Activated T-helper 2 cell treated with anti-CD3 and anti-CD28 coated beads, Interferon-gamma antibody, Interleukin-2, Interleukin-4, amounts not matched to agents 10 μg/mL and 5 μg/mL and 100 μg/mL, durations not matched to agents 14 hours and 24 hours and 36 hours (primary cell): ENCODE results near the gene SERPINA9. TPM values are rescaled to one million over a fixed set of nuclear protein-coding genes. Genes with fewer than 3 reads are reported as not detected.

Experiments used
- DNase-seq: peaks from one replicate; pipeline ENCODE4 v3.0.0; 2021; ENCODE audit warnings: low spot score
- H3K27ac Mint-ChIP-seq: one replicate; pipeline ENCODE4 v1.8.0; 2021; ENCODE audit warnings: mixed read lengths
- H3K27me3 Mint-ChIP-seq: one replicate; pipeline ENCODE4 v1.8.0; 2021; ENCODE audit warnings: low read depth, mixed read lengths
- H3K36me3 Mint-ChIP-seq: one replicate; pipeline ENCODE4 v1.8.0; 2021; ENCODE audit warnings: low read depth, mixed read lengths
- H3K4me1 Mint-ChIP-seq: one replicate; pipeline ENCODE4 v1.8.0; 2021; ENCODE audit warnings: low read depth, mixed read lengths
- H3K4me3 Mint-ChIP-seq: one replicate; pipeline ENCODE4 v1.8.0; 2021; ENCODE audit warnings: low read depth, mild to moderate bottlenecking, moderate library complexity, mixed read lengths
- H3K9me3 Mint-ChIP-seq: one replicate; pipeline ENCODE4 v1.8.0; 2021; ENCODE audit warnings: mixed read lengths
- intact Hi-C: fragments of 100-400 bp; cut with micrococcal nuclease; formaldehyde crosslinking; loops from one replicate; pipeline ENCODE4 v1.15.1; 2023
- total RNA-seq: library from RNA; stranded (reverse); gene quantifications from 2 replicates; pipeline ENCODE4 v1.2.3, GENCODE V29; 2022

The SERPINA9 gene
- total RNA-seq, 1 donor from 2014 or later = not detected

DNA sequence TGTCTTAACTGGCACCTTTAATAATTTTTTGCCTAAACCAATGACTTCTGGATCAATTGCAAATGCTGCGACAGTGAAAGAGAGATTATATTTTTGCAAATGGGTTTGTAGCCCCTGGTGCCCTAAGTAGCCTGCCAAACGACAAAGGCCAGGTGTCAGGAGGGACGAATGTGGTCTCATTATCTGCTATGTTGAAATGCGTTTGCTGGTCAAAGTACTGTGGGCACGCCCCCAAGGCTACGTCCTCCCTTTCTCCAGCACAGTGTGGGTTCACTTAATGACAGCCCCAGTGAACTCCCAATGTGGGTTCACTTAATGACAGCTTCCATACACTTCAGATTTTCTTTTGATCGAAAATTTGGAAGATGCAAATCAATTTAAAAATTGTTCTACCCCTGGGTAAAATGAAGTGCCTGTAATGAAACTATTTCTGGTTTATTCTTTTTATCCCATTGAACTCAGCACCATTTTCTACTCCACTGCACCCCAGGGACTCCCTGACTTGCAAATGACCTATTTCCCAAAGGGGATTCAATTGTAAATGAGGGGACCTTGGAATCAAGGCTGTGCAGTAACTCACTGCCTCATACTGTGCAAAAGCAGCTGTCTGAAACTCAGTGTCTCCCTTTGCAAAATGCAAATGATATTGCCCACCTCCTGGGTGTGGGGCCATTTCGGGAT lies 24.8 kb downstream of the SERPINA9 start:
- intact Hi-C loops = no loop called here
- DNase-seq = no peak
- no peaks in the 10 kb centered on the region for H3K9me3 Mint-ChIP-seq
- no peaks in the 10 kb centered on the region for H3K36me3 Mint-ChIP-seq
- H3K27me3 Mint-ChIP-seq = peaks cover 16% of the 10 kb centered on the region
- H3K4me3 Mint-ChIP-seq = no peak overlapping the region
- no peak overlapping the region for H3K27ac Mint-ChIP-seq
- no peaks in the 10 kb centered on the region for H3K4me1 Mint-ChIP-seq

DNA sequence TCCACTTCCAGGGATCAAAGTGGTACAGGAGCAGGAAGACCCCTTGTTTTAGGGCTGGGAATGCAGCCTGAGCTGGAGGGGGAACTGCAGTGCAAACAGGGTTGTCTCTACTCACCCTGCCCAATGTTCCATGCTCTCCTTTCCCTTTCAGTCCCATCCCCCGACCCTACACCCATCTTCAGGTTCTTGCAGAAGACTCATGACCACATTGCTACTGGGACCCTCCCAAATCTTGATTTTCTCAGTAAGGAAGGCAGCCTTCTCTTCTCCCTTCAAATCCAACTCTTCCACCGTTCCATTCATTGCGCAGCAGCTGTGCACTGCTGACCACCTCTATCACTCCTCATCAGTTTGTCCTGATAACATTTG lies 25.3 kb downstream of the SERPINA9 start:
- no peak overlapping the region for H3K4me3 Mint-ChIP-seq
- H3K9me3 Mint-ChIP-seq = no peaks in the 10 kb centered on the region
- H3K27ac Mint-ChIP-seq = no peak overlapping the region
- intact Hi-C loops = no loop called here
- H3K36me3 Mint-ChIP-seq = no peaks in the 10 kb centered on the region
- H3K27me3 Mint-ChIP-seq = peaks cover 16% of the 10 kb centered on the region
- no peak for DNase-seq
- no peaks in the 10 kb centered on the region for H3K4me1 Mint-ChIP-seq

DNA sequence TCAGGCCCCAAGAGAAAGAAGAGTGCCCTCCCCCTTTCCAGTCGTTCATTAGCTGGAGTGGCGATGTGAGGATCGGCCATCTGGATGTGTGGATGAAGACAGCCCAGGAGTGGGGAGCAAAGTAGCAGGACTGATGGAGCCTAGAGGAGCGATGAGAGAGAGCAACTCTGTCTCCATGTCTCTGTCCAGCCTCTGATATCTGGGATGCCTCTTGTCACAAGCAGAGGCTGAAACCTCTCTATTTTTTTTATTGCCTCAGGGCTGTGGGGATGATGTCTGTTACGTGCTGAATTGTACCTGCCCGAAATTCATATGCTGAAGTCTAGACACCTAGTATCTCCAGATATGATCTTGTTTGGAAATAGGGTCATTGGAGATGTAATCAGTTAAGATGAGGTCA lies 26.1 kb downstream of the SERPINA9 start:
- intact Hi-C loops = no loop called here
- Mint-ChIP-seq H3K4me1 (no peaks in the 10 kb centered on the region), H3K36me3 (no peaks in the 10 kb centered on the region), H3K27me3 (peaks cover 16% of the 10 kb centered on the region), H3K27ac (no peak overlapping the region), H3K9me3 (no peaks in the 10 kb centered on the region), H3K4me3 (no peak overlapping the region)
- no peak for DNase-seq

DNA sequence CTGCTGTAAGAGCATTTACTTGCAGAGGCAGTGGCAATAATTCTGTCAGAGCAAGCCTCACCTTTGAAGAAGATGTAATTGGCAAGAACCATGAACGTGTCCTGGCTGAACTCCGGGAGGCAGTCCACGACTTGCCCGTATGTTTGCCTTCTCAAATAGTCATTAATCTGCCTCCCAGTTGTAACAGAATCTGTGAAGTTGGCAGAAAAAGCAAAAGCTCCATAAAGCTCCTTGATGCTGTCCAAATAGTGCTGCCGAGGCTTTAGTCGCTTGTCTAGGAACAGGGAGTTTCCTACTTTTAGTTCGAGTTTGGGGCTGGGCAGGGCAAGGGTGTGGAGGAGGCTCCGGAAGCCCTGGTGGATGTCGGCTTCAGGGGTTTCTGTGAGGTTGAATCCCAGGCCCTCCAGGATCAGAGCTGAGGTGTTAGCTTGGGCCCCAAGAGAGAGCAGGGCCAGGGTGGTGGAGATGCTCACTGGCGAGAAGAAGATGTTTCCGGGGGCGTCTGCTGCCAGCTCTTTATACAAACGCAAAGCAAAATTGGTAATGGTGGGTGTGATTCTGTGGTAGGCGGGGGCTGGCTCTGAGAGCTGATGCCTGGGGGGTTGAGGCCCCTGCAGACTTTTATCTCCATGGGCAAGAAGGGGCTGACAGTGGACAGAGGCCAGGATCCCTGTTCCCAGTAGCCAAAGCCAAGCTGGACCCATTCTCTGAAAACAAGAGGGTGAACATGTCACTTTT lies 27.8 kb downstream of the SERPINA9 start:
- no peak overlapping the region for H3K4me3 Mint-ChIP-seq
- H3K9me3 Mint-ChIP-seq = no peaks in the 10 kb centered on the region
- H3K4me1 Mint-ChIP-seq = no peaks in the 10 kb centered on the region
- DNase-seq = no peak
- no peaks in the 10 kb centered on the region for H3K36me3 Mint-ChIP-seq
- no peak overlapping the region for H3K27ac Mint-ChIP-seq
- intact Hi-C loops = no loop called here
- peaks cover 13% of the 10 kb centered on the region for H3K27me3 Mint-ChIP-seq

DNA sequence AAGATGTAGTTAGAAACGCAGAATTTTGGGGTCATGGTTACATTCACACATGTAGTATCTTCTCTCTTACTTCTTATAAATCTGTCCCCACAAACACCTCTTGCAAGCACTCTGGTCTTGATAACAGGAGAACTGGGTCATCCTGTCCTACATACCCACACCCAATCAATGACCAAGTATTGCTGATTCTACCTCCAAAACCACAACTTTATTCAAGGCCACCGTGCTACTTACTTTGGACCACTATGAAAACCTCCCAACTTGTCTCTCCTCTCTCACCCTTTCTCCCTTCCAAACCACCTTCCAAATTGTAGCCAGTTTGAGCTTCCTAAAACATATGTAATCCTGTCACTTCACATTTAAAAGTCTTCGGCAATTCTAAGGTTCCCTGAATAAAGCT lies 28.8 kb downstream of the SERPINA9 start:
- intact Hi-C loops = no loop called here
- no peaks in the 10 kb centered on the region for H3K4me1 Mint-ChIP-seq
- H3K36me3 Mint-ChIP-seq = no peaks in the 10 kb centered on the region
- peaks cover 7% of the 10 kb centered on the region for H3K27me3 Mint-ChIP-seq
- H3K27ac Mint-ChIP-seq = no peak overlapping the region
- no peak for DNase-seq
- H3K4me3 Mint-ChIP-seq = no peak overlapping the region
- H3K9me3 Mint-ChIP-seq = no peaks in the 10 kb centered on the region

DNA sequence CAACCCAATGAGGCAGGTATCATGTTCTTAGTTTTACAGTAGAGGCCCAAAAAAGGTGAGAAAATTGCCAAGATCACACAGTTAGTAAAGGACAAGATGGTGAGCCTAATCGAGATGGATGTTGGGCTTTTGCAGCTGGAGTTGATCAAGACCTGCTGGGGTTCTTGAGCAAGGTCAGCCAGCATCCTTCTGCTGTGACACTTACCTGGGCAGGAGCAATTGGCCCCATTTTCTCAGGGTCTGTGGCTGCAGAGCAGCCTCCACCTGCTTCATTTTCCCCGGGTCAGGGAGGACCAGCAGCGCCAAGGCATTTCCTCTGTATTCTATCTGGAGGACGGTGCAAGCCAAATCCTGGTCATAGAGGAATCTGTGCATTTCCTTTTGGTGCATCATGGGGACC lies 29.9 kb downstream of the SERPINA9 start:
- Mint-ChIP-seq H3K27ac (no peak overlapping the region), H3K9me3 (no peaks in the 10 kb centered on the region), H3K4me3 (no peak overlapping the region), H3K36me3 (no peaks in the 10 kb centered on the region), H3K4me1 (no peaks in the 10 kb centered on the region), H3K27me3 (peaks cover 7% of the 10 kb centered on the region)
- DNase-seq = no peak
- intact Hi-C loops = no loop called here

DNA sequence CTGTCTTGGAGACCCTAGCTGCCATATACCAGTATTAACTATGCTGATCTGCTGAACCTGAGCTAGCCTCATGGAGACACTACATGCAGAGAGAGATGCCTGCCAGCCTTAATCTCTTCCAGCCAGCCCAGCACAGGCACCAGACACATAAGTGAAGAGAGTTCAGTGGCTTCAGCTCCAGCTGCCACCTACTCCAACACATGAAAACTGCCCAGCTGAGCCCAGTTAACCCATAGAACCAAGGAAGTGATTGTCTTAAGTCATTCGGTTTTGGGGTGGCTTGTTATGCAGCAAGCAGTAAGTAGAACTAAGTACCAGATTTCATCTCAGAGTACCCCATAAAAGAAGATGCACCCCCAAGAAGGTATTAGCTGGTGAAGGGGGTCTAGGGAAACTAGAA lies 31.0 kb downstream of the SERPINA9 start:
- no peaks in the 10 kb centered on the region for H3K4me1 Mint-ChIP-seq
- DNase-seq = no peak
- no peaks in the 10 kb centered on the region for H3K9me3 Mint-ChIP-seq
- intact Hi-C loops = no loop called here
- no peaks in the 10 kb centered on the region for H3K36me3 Mint-ChIP-seq
- H3K4me3 Mint-ChIP-seq = no peak overlapping the region
- H3K27ac Mint-ChIP-seq = no peak overlapping the region
- peaks cover 3% of the 10 kb centered on the region for H3K27me3 Mint-ChIP-seq

DNA sequence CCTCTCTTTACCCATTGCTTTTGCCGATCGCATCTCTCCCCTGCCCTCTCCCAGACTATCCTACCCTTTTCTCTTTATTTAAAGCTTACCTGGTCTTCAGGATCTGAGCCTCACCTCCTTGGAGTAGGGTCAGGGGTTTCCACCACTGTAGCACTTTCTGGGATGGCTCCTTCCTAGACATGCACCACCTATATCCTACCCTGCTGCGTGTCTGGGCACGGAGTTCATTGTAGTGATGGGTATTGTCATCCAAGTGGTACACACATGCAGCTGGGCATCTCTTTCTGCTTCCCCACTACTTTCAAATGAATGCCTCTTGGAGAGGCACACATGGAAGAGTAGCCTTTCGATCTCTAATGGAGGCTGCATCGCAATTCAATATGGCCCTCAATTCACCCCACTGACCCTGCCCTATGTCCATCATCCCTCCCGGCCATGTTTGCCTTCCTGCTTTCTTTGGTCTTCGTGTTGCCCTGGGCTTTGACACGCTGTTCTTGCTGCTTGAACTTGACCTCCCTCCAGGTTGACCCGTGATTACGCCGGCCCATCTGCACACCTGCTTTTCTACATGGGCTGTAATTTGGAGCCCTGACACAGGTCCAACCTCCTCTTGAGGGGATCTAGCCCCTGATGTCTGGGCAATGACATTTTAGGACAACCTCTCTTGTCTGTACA lies 34.3 kb downstream of the SERPINA9 start:
- intact Hi-C loops = no loop called here
- Mint-ChIP-seq H3K4me3 (no peak overlapping the region), H3K27me3 (peaks cover 5% of the 10 kb centered on the region)

DNA sequence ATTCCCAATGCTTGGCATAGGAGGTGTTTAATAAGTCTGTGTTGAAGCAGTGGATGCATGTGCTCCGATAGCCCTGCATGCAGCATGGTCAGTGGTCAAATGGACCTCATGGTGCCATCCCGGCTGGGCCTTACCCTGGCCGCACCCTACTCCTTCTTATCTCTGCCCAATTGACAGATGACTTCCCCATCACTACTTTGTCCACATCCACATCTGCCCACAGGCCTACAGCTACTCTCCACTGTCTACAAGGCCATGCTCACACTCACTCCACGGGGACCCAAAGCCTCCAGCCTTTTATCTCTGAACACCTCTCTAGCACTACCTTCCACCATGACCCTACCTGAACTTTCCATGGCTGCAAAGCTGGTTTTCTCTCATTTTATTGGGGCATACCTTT lies 34.9 kb downstream of the SERPINA9 start:
- H3K4me1 Mint-ChIP-seq = no peaks in the 10 kb centered on the region
- DNase-seq = no peak
- no peaks in the 10 kb centered on the region for H3K9me3 Mint-ChIP-seq
- H3K4me3 Mint-ChIP-seq = no peak overlapping the region
- no peak overlapping the region for H3K27ac Mint-ChIP-seq
- H3K27me3 Mint-ChIP-seq = peaks cover 5% of the 10 kb centered on the region
- intact Hi-C loops = no loop called here
- H3K36me3 Mint-ChIP-seq = no peaks in the 10 kb centered on the region

More for the DNA sequence above, 34.3 kb downstream of the SERPINA9 start:
- H3K36me3 Mint-ChIP-seq = no peaks in the 10 kb centered on the region
- H3K27ac Mint-ChIP-seq = no peak overlapping the region
- no peaks in the 10 kb centered on the region for H3K9me3 Mint-ChIP-seq
- H3K4me1 Mint-ChIP-seq = no peaks in the 10 kb centered on the region
- DNase-seq = no peak

DNA sequence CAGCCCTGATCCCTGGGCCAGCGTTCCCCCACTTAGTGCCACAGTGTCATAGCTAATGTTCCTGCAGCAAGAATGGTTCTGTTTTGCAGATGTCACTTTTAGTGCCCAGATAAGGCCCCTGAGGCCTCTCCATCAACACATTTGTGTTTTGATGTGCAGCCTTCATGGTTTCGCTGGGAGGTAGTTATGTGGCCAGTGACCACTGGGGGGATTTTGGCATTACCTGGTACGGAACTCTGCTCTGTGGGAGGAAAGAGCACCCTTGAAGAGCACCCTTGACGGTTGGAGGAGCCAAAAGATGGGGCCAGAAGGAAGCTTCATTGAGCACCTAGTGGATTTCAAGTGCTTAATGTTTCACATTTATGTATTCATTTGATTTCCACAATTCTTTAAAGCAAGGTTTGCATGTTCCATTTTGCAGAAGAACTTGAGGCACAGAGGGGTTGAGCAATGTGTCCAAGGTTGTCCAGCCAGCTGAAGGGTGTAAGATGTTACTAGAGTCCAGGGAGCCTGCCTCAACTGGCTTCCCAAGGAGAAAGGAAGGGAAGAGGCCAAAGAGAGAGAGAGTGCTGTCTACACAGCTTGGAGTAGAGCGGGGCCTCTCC lies 36.4 kb downstream of the SERPINA9 start:
- H3K27ac Mint-ChIP-seq = no peak overlapping the region
- H3K9me3 Mint-ChIP-seq = no peaks in the 10 kb centered on the region
- H3K4me1 Mint-ChIP-seq = no peaks in the 10 kb centered on the region
- H3K27me3 Mint-ChIP-seq = peaks cover 2% of the 10 kb centered on the region
- no peak overlapping the region for H3K4me3 Mint-ChIP-seq
- no peak for DNase-seq
- intact Hi-C loops = no loop called here
- H3K36me3 Mint-ChIP-seq = no peaks in the 10 kb centered on the region

DNA sequence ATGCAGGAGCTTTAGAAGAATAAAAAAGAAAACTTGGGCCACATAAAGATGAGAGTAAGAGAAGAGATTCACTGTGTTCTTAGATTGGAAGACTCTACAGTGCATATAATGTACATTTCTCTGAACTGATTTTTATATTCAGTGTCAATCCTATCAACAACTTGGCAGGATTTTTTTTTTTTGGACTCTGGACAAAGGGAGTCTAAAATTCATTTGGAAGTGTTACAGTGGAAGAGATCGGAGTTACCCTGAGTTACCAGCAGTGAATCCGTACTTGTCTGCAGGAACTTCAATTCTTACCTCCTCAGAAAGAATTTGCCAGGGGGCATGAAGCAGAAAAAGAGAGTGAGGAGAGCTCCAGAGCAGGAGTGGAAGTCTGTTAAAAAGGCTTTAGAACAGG lies 47.4 kb downstream of the SERPINA9 start:
- H3K27ac Mint-ChIP-seq = no peak overlapping the region
- peaks cover 15% of the 10 kb centered on the region for H3K27me3 Mint-ChIP-seq
- DNase-seq = no peak
- intact Hi-C loops = no loop called here
- no peaks in the 10 kb centered on the region for H3K9me3 Mint-ChIP-seq
- no peak overlapping the region for H3K4me3 Mint-ChIP-seq
- no peaks in the 10 kb centered on the region for H3K4me1 Mint-ChIP-seq
- no peaks in the 10 kb centered on the region for H3K36me3 Mint-ChIP-seq

DNA sequence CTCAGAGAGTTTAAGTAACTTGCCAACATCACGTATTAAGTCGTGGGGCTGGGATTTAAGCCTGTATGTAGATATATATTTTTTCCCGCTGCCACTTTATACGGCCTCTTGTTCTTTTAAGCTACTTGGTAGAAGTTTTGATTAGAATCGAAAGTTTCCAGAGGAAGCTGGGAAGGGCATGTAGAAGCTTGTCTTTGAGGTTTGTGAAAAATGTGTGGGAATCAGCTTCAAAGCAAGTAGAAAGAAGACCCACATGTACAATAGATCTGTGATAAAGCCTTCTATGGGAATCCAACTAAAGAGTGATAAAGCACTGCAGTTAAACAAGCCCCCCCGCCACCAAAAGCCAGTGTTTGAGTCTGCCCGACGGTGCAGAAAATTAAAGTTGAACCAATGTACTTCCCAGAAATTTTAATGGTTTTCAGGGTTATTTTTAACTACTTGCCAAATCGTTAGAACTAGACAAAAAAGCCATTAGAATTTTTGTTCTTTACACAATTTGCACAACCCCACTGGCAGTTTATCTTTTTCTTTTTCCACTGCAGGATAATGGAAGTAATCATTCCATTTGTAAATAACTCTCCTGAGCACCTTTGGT lies 48.9 kb downstream of the SERPINA9 start:
- H3K27me3 Mint-ChIP-seq = peaks cover 14% of the 10 kb centered on the region
- intact Hi-C loops = no loop called here
- no peaks in the 10 kb centered on the region for H3K36me3 Mint-ChIP-seq
- no peak overlapping the region for H3K27ac Mint-ChIP-seq
- no peak for DNase-seq
- H3K9me3 Mint-ChIP-seq = no peaks in the 10 kb centered on the region
- H3K4me3 Mint-ChIP-seq = no peak overlapping the region
- peaks cover 2% of the 10 kb centered on the region for H3K4me1 Mint-ChIP-seq
